Measurements from ENCODE around the gene MYDGF.

Gene MYDGF

DNA sequence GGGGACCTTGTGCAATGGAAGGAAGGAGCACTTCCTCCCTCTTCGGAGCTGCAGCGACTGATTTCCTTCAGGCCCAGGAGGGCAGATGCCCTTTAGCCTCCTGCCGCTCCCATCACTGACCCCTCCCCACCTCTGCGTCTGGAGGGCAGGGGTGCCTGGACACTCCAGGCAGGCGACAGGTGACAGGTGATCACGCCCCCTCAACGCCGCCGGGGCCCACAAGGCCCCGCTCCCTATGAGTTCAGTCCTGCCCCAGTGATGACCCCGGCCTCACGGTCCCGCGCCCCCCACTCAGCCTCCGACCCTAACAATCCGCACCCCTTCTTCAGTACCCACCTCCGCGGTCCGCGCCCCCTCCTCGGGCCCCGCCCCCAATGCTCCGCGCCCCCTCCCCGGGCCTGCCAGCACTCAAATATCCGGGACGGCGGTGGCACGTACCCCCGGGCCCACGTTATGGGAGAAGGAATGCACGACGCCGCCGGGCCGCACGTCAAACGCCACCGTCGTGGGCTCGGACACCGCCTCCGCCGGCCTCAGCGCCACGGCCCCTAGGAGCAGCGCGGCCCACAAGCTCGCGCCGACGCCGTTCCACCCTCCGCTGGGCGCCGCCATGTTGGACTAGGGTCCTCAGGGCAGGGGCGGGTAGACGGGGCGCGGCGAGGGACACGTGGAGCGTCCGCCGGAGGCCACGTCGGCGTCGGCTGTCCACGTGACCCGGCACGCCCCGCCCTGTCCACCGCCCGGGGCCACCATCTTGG, at the start of gene MYDGF (continued):
- no peak for TF ChIP-seq SCRT2 (tag by site-specific recombination; IDR thresholded peaks at IDR 0.05)
- no peak for TF ChIP-seq PRDM1 (tag by site-specific recombination; IDR thresholded peaks at IDR 0.05)
- no peak for TF ChIP-seq ZNF248 (tag by site-specific recombination; IDR thresholded peaks at IDR 0.05)
- no peak for TF ChIP-seq ZNF610 (tag by site-specific recombination; IDR thresholded peaks at IDR 0.05; ENCODE audit: borderline replicate concordance)
- no peak for TF ChIP-seq FEZF1 (tag by site-specific recombination; IDR thresholded peaks at IDR 0.05)
- no peak for TF ChIP-seq ZNF16 (tag by site-specific recombination; IDR thresholded peaks at IDR 0.05; ENCODE audit: low read depth)
- no peak for TF ChIP-seq ZNF510 (tag by site-specific recombination; IDR thresholded peaks at IDR 0.05; ENCODE audit: insufficient replicate concordance)
- TF ChIP-seq, protein P1, sequence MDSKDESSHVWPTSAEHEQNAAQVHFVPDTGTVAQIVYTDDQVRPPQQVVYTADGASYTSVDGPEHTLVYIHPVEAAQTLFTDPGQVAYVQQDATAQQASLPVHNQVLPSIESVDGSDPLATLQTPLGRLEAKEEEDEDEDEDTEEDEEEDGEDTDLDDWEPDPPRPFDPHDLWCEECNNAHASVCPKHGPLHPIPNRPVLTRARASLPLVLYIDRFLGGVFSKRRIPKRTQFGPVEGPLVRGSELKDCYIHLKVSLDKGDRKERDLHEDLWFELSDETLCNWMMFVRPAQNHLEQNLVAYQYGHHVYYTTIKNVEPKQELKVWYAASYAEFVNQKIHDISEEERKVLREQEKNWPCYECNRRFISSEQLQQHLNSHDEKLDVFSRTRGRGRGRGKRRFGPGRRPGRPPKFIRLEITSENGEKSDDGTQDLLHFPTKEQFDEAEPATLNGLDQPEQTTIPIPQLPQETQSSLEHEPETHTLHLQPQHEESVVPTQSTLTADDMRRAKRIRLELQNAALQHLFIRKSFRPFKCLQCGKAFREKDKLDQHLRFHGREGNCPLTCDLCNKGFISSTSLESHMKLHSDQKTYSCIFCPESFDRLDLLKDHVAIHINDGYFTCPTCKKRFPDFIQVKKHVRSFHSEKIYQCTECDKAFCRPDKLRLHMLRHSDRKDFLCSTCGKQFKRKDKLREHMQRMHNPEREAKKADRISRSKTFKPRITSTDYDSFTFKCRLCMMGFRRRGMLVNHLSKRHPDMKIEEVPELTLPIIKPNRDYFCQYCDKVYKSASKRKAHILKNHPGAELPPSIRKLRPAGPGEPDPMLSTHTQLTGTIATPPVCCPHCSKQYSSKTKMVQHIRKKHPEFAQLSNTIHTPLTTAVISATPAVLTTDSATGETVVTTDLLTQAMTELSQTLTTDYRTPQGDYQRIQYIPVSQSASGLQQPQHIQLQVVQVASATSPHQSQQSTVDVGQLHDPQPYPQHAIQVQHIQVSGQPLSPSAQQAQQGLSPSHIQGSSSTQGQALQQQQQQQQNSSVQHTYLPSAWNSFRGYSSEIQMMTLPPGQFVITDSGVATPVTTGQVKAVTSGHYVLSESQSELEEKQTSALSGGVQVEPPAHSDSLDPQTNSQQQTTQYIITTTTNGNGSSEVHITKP (tag by site-specific recombination; IDR thresholded peaks at IDR 0.05) = no peak
- no peak for TF ChIP-seq TRIM28 (IDR thresholded peaks at IDR 0.05; ENCODE audit: borderline replicate concordance, low read length)
- no peak for TF ChIP-seq ZNF114 (tag by site-specific recombination; IDR thresholded peaks at IDR 0.05)
- TF ChIP-seq, protein P2, sequence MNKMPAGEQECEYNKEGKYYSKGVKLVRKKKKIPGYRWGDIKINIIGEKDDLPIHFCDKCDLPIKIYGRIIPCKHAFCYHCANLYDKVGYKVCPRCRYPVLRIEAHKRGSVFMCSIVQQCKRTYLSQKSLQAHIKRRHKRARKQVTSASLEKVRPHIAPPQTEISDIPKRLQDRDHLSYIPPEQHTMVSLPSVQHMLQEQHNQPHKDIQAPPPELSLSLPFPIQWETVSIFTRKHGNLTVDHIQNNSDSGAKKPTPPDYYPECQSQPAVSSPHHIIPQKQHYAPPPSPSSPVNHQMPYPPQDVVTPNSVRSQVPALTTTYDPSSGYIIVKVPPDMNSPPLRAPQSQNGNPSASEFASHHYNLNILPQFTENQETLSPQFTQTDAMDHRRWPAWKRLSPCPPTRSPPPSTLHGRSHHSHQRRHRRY (tag by site-specific recombination; IDR thresholded peaks at IDR 0.05) = no peak
- TF ChIP-seq, protein P3, sequence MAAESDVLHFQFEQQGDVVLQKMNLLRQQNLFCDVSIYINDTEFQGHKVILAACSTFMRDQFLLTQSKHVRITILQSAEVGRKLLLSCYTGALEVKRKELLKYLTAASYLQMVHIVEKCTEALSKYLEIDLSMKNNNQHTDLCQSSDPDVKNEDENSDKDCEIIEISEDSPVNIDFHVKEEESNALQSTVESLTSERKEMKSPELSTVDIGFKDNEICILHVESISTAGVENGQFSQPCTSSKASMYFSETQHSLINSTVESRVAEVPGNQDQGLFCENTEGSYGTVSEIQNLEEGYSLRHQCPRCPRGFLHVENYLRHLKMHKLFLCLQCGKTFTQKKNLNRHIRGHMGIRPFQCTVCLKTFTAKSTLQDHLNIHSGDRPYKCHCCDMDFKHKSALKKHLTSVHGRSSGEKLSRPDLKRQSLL (tag by site-specific recombination; IDR thresholded peaks at IDR 0.05) = no peak
- TF ChIP-seq PRDM6 (tag by site-specific recombination; IDR thresholded peaks at IDR 0.05) = no peak
- no peak for TF ChIP-seq ZNF521 (tag by site-specific recombination; IDR thresholded peaks at IDR 0.05)
- TF ChIP-seq, protein P4, sequence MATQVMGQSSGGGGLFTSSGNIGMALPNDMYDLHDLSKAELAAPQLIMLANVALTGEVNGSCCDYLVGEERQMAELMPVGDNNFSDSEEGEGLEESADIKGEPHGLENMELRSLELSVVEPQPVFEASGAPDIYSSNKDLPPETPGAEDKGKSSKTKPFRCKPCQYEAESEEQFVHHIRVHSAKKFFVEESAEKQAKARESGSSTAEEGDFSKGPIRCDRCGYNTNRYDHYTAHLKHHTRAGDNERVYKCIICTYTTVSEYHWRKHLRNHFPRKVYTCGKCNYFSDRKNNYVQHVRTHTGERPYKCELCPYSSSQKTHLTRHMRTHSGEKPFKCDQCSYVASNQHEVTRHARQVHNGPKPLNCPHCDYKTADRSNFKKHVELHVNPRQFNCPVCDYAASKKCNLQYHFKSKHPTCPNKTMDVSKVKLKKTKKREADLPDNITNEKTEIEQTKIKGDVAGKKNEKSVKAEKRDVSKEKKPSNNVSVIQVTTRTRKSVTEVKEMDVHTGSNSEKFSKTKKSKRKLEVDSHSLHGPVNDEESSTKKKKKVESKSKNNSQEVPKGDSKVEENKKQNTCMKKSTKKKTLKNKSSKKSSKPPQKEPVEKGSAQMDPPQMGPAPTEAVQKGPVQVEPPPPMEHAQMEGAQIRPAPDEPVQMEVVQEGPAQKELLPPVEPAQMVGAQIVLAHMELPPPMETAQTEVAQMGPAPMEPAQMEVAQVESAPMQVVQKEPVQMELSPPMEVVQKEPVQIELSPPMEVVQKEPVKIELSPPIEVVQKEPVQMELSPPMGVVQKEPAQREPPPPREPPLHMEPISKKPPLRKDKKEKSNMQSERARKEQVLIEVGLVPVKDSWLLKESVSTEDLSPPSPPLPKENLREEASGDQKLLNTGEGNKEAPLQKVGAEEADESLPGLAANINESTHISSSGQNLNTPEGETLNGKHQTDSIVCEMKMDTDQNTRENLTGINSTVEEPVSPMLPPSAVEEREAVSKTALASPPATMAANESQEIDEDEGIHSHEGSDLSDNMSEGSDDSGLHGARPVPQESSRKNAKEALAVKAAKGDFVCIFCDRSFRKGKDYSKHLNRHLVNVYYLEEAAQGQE (tag by site-specific recombination; IDR thresholded peaks at IDR 0.05) = no peak
- TF ChIP-seq ZNF311 (tag by site-specific recombination; IDR thresholded peaks at IDR 0.05; ENCODE audit: borderline replicate concordance) = no peak
- TF ChIP-seq ZNF175 (tag by site-specific recombination; IDR thresholded peaks at IDR 0.05) = no peak
- TF ChIP-seq MEIS1 (CRISPR knock-in tag; IDR thresholded peaks at IDR 0.05; ENCODE audit: borderline replicate concordance) = no peak
- no peak for TF ChIP-seq ZBTB49 (tag by site-specific recombination; IDR thresholded peaks at IDR 0.05; ENCODE audit: low read depth)
